ENCODE data around the gene LYST.
A peak's percentile ranks its signal among the peaks of the same experiment; 100 is the strongest.
"Not testable (repeated sequence)": the region's sequence is repeated elsewhere in the genome, so short reads cannot be mapped to it uniquely, and the experiment has no call there.

The LYST gene

DNA sequence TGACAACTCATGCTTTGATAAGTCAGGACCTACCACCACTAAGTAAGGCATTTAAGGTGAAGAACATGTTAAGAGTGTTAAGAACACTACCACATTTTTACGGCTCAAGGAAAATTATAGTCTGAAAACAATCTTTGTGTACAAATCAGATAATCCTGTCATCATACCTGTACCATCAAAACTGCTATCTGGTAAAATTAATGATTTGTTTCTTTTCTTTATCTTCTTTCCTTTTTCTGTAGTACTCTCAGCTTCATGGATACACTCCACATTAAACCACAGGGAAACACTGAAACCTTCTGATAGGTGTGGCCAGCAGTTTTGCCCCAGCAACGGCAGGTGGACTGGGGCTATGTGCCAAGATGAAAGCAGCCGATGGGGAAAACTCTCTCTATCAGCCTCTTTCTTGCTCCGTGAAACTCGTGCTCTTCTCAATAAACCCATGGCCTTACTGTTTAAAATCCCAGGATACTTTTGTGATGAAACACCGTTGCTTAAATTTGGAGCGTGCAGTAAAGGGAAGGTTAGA, 75.1 kb downstream of the LYST start:
- no peaks in the 10 kb centered on the region; the same call in 1 of the 2 replicates for H3K36me3 ChIP-seq (ENCODE audit: control insufficient read depth, insufficient read depth, low read length)
- no peak overlapping the region for H3K4me3 ChIP-seq (replicated peaks; ENCODE audit: low read depth, low read length)
- no peak for DNase-seq (ENCODE audit: extremely low read depth, insufficient read length)
- no peaks in the 10 kb centered on the region for H3K27me3 ChIP-seq (replicated peaks; ENCODE audit: control insufficient read depth, insufficient read depth, low read length)
- TF ChIP-seq, protein P1, sequence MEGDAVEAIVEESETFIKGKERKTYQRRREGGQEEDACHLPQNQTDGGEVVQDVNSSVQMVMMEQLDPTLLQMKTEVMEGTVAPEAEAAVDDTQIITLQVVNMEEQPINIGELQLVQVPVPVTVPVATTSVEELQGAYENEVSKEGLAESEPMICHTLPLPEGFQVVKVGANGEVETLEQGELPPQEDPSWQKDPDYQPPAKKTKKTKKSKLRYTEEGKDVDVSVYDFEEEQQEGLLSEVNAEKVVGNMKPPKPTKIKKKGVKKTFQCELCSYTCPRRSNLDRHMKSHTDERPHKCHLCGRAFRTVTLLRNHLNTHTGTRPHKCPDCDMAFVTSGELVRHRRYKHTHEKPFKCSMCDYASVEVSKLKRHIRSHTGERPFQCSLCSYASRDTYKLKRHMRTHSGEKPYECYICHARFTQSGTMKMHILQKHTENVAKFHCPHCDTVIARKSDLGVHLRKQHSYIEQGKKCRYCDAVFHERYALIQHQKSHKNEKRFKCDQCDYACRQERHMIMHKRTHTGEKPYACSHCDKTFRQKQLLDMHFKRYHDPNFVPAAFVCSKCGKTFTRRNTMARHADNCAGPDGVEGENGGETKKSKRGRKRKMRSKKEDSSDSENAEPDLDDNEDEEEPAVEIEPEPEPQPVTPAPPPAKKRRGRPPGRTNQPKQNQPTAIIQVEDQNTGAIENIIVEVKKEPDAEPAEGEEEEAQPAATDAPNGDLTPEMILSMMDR (IDR thresholded peaks at IDR 0.05; ENCODE audit: insufficient read depth, low read length, poor library complexity, severe bottlenecking) = no peak

DNA sequence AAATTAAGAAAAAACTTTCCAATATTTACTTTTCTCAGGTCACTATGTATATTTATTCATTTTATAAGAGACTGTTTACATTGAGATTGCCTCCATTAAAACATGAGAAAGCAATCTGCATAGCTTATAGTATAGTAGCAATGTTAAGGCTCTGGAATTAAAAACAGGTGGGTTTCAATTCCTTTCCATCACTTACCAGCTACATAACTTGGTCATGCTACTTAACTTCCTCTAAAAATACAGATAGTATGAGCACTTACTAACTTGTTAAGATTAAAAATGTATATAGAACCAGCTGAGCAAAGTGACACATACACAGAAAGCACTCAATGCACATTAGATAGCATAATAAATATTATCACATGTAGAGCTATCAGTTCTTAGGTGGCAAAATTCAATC, 76.6 kb downstream of the LYST start:
- TF ChIP-seq, protein P1 (IDR thresholded peaks at IDR 0.05; ENCODE audit: insufficient read depth, low read length, poor library complexity, severe bottlenecking) = no peak
- H3K4me3 ChIP-seq (replicated peaks; ENCODE audit: low read depth, low read length) = no peak overlapping the region
- no peak for DNase-seq (ENCODE audit: extremely low read depth, insufficient read length)
- no peaks in the 10 kb centered on the region for H3K27me3 ChIP-seq (replicated peaks; ENCODE audit: control insufficient read depth, insufficient read depth, low read length)
- no peaks in the 10 kb centered on the region; the same call in 1 of the 2 replicates for H3K36me3 ChIP-seq (ENCODE audit: control insufficient read depth, insufficient read depth, low read length)

DNA sequence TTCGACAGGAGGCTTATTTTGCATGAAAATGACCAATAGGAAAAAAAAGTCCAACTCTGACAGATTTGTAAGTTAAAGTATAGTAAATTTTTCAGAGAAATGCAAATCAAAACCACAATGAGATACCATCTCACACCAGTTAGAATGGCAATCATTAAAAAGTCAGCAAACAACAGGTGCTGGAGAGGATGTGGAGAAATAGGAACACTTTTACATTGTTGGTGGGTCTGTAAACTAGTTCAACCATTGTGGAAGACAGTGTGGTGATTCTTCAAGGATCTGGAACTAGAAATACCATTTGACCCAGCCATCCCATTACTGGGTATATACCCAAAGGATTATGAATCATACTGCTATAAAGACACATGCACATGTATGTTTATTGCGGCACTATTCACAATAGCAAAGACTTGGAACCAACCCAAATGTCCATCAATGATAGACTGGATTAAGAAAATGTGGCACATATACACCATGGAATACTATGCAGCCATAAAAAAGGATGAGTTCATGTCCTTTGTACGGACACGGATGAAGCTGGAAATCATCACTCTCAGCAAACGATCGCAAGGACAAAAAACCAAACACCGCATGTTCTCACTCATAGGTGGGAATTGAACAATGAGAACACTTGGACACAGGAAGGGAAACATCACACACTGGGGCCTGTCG, 80.3 kb downstream of the LYST start:
- DNase-seq (ENCODE audit: extremely low read depth, insufficient read length) = not testable (repeated sequence)

DNA sequence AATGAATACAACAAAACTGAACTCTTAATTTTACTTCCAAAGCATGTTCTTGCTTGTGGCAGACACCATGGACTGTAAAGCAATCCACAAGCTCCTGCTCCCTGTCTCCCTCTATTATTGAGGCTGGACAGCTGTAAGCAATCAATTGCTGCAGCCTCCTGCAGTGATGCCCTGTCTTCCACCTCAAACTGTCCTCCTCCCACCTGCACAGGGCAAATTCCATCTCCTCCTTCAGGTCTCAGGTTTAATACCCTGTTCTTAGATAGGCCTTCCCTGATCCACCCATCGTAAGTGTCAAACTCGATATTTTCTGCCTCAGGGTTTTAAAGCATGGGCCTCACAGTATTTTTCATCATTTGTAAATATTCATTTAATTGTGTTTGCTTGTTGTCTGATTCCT, 81.8 kb downstream of the LYST start:
- TF ChIP-seq, protein P1 (IDR thresholded peaks at IDR 0.05; ENCODE audit: insufficient read depth, low read length, poor library complexity, severe bottlenecking) = no peak
- no peak for DNase-seq (ENCODE audit: extremely low read depth, insufficient read length)
- no peak overlapping the region for H3K4me3 ChIP-seq (replicated peaks; ENCODE audit: low read depth, low read length)
- no peaks in the 10 kb centered on the region for H3K27me3 ChIP-seq (replicated peaks; ENCODE audit: control insufficient read depth, insufficient read depth, low read length)
- H3K36me3 ChIP-seq (ENCODE audit: control insufficient read depth, insufficient read depth, low read length) = no peaks in the 10 kb centered on the region

More for the DNA sequence above, 80.3 kb downstream of the LYST start:
- not testable (repeated sequence) for H3K4me3 ChIP-seq (replicated peaks; ENCODE audit: low read depth, low read length); H3K27me3 ChIP-seq (replicated peaks; ENCODE audit: control insufficient read depth, insufficient read depth, low read length); H3K36me3 ChIP-seq (ENCODE audit: control insufficient read depth, insufficient read depth, low read length)

DNA sequence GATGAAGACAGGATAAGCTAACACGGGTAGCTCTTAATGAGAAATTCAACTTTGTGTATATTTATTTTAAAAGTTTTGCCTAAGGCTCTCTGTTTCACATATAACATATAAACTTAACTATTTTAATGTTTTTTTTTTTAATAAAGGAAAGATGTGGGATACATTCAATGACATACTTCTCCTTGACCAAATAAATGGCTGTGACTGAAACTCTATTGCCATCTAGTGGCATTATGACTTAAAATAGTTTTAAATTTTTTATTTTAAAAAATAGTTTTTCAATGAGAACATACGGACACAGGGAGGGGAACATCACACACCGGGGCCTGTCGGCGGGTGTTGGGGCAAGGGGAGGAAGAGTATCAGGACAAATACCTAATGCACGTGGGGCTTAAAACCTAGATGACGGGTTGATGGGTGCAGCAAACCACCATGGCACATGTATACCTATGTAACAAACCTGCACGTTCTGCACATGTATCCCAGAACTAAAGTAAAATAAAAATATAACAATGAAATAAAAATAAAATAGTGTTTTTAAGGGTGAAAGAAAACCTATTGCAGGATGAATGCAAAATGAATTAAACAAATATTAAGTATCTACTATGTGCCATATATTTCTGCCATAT, 83.4 kb downstream of the LYST start:
- no peak overlapping the region for H3K4me3 ChIP-seq (replicated peaks; ENCODE audit: low read depth, low read length)
- H3K36me3 ChIP-seq (ENCODE audit: control insufficient read depth, insufficient read depth, low read length) = no peaks in the 10 kb centered on the region
- DNase-seq (ENCODE audit: extremely low read depth, insufficient read length) = no peak
- TF ChIP-seq, protein P1 (IDR thresholded peaks at IDR 0.05; ENCODE audit: insufficient read depth, low read length, poor library complexity, severe bottlenecking) = peak; percentile 34
- H3K27me3 ChIP-seq (replicated peaks; ENCODE audit: control insufficient read depth, insufficient read depth, low read length) = no peaks in the 10 kb centered on the region

DNA sequence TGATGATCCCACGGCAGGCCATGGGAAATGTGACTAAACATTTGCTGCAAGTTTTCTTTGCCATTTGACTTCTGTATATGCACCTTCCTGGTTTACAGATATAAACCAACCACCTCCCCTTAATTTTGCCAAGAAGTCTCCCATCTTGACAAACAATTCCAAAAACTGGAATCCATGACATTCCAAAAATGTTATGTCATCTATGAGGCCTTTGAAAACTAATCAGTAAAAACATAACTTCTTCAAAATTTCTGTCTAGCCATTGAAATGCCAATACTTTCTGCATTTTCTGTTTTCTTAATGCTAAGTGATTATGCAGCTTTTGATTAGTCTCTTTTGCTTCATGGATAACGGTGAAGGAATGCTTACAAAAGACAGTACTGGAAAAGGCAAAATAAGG, 84.1 kb downstream of the LYST start:
- no peak for DNase-seq (ENCODE audit: extremely low read depth, insufficient read length)
- Histone ChIP-seq H3K36me3 (ENCODE audit: control insufficient read depth, insufficient read depth, low read length) (no peaks in the 10 kb centered on the region), H3K27me3 (replicated peaks; ENCODE audit: control insufficient read depth, insufficient read depth, low read length) (no peaks in the 10 kb centered on the region), H3K4me3 (replicated peaks; ENCODE audit: low read depth, low read length) (no peak overlapping the region)
- TF ChIP-seq, protein P1 (IDR thresholded peaks at IDR 0.05; ENCODE audit: insufficient read depth, low read length, poor library complexity, severe bottlenecking) = no peak
